ENCODE results near the gene TTC7B.
"Not testable (repeated sequence)": the region's sequence is repeated elsewhere in the genome, so short reads cannot be mapped to it uniquely, and the experiment has no call there.

TTC7B gene

GRCh38 chr14:90538716-90539495, 277.3 kb downstream of the TTC7B start:
- no peak for DNase-seq

GRCh38 chr14:90538095-90538494, 278.1 kb downstream of the TTC7B start:
- DNase-seq, result no peak

- no peak for DNase-seq
These were observed 279.6 kb downstream of the TTC7B start for GRCh38 chr14:90536511-90537191.

- DNase-seq, result no peak
These were observed 280.1 kb downstream of the TTC7B start for GRCh38 chr14:90536092-90536491.

- DNase-seq, result no peak
These were observed 280.6 kb downstream of the TTC7B start for GRCh38 chr14:90535556-90536090.

GRCh38 chr14:90534838-90535555, 281.2 kb downstream of the TTC7B start:
- no peak for DNase-seq

GRCh38 chr14:90534091-90534837, 282.0 kb downstream of the TTC7B start:
- DNase-seq, result no peak

- DNase-seq, result no peak
These were observed 282.6 kb downstream of the TTC7B start for GRCh38 chr14:90533591-90534021.

- no peak for DNase-seq
These were observed 283.3 kb downstream of the TTC7B start for GRCh38 chr14:90532826-90533525.

- DNase-seq, result no peak
These were observed 284.7 kb downstream of the TTC7B start for GRCh38 chr14:90531497-90531896.

GRCh38 chr14:90530523-90530922, 285.7 kb downstream of the TTC7B start:
- DNase-seq, result no peak

GRCh38 chr14:90527978-90528377, 288.3 kb downstream of the TTC7B start:
- no peak for DNase-seq

- not testable (repeated sequence) for DNase-seq
These were observed 289.7 kb downstream of the TTC7B start for GRCh38 chr14:90526536-90526935.

- not testable (repeated sequence) for DNase-seq
These were observed 290.7 kb downstream of the TTC7B start for GRCh38 chr14:90525353-90526028.

- DNase-seq, result no peak
These were observed 292.0 kb downstream of the TTC7B start for GRCh38 chr14:90523961-90524875.

GRCh38 chr14:90523544-90523943, 292.7 kb downstream of the TTC7B start:
- DNase-seq, result no peak

- DNase-seq, result peak; percentile 94
These were observed 293.5 kb downstream of the TTC7B start for GRCh38 chr14:90522571-90523191.

- DNase-seq, result no peak
These were observed 294.2 kb downstream of the TTC7B start for GRCh38 chr14:90521930-90522483.

All from NCI-H2171 treated with DMSO at 0.1 percent for 48 hours (cell line).